Stimulated activated naive CD8-positive, alpha-beta T cell treated with anti-CD3 and anti-CD28 coated beads, Interleukin-15, Interleukin-2, amounts not matched to agents 100 ng/mL and 50 ng/mL, for 24 hours (primary cell): ENCODE results near the gene SH3BGRL2.
"Not testable (repeated sequence)": the region's sequence is repeated elsewhere in the genome, so short reads cannot be mapped to it uniquely, and the experiment has no call there.

ENCODE experiments used
- H3K27ac Mint-ChIP-seq: one replicate; pipeline ENCODE4 v1.8.0; 2021; ENCODE audit warnings: mild to moderate bottlenecking, mixed read lengths
- H3K27me3 Mint-ChIP-seq: one replicate; pipeline ENCODE4 v1.8.0; 2021; ENCODE audit warnings: mixed read lengths
- H3K36me3 Mint-ChIP-seq: one replicate; pipeline ENCODE4 v1.8.0; 2021; ENCODE audit warnings: low read depth, mixed read lengths
- H3K4me1 Mint-ChIP-seq: one replicate; pipeline ENCODE4 v1.8.0; 2021; ENCODE audit warnings: low read depth, mixed read lengths
- H3K4me3 Mint-ChIP-seq: one replicate; pipeline ENCODE4 v1.8.0; 2021; ENCODE audit warnings: mild to moderate bottlenecking, mixed read lengths
- H3K9me3 Mint-ChIP-seq: one replicate; pipeline ENCODE4 v1.8.0; 2021; ENCODE audit warnings: mixed read lengths

The SH3BGRL2 gene

GRCh38 chr6:79608334-79609224 lies 22.6 kb upstream of the SH3BGRL2 start:
- Mint-ChIP-seq H3K27ac (no peak overlapping the region), H3K4me1 (no peaks in the 10 kb centered on the region), H3K36me3 (no peaks in the 10 kb centered on the region), H3K9me3 (no peaks in the 10 kb centered on the region), H3K4me3 (no peak overlapping the region), H3K27me3 (no peaks in the 10 kb centered on the region)

- no peaks in the 10 kb centered on the region for H3K27me3 Mint-ChIP-seq
- H3K4me3 Mint-ChIP-seq: no peak overlapping the region
- H3K27ac Mint-ChIP-seq: no peak overlapping the region
- H3K36me3 Mint-ChIP-seq: no peaks in the 10 kb centered on the region
- H3K9me3 Mint-ChIP-seq: no peaks in the 10 kb centered on the region
- no peaks in the 10 kb centered on the region for H3K4me1 Mint-ChIP-seq
These were observed 21.9 kb upstream of the SH3BGRL2 start for GRCh38 chr6:79609225-79609595.

- no peak overlapping the region for H3K27ac Mint-ChIP-seq
- H3K27me3 Mint-ChIP-seq: no peaks in the 10 kb centered on the region
- no peaks in the 10 kb centered on the region for H3K4me1 Mint-ChIP-seq
- no peaks in the 10 kb centered on the region for H3K9me3 Mint-ChIP-seq
- H3K4me3 Mint-ChIP-seq: no peak overlapping the region
- no peaks in the 10 kb centered on the region for H3K36me3 Mint-ChIP-seq
These were observed 20.7 kb upstream of the SH3BGRL2 start for GRCh38 chr6:79610306-79611009.

- Mint-ChIP-seq H3K36me3 (no peaks in the 10 kb centered on the region), H3K9me3 (no peaks in the 10 kb centered on the region), H3K27me3 (no peaks in the 10 kb centered on the region), H3K4me1 (no peaks in the 10 kb centered on the region), H3K27ac (no peak overlapping the region), H3K4me3 (no peak overlapping the region)
These were observed 18.7 kb upstream of the SH3BGRL2 start for GRCh38 chr6:79612457-79612856.

GRCh38 chr6:79612918-79613317 lies 18.2 kb upstream of the SH3BGRL2 start:
- Mint-ChIP-seq H3K27me3 (no peaks in the 10 kb centered on the region), H3K9me3 (no peaks in the 10 kb centered on the region), H3K27ac (no peak overlapping the region), H3K4me3 (no peak overlapping the region), H3K36me3 (no peaks in the 10 kb centered on the region), H3K4me1 (no peaks in the 10 kb centered on the region)

GRCh38 chr6:79613912-79614311 lies 17.2 kb upstream of the SH3BGRL2 start:
- Mint-ChIP-seq H3K4me3 (no peak overlapping the region), H3K27me3 (peaks cover under 1% of the 10 kb centered on the region), H3K36me3 (no peaks in the 10 kb centered on the region), H3K27ac (no peak overlapping the region), H3K9me3 (no peaks in the 10 kb centered on the region), H3K4me1 (no peaks in the 10 kb centered on the region)

DNA sequence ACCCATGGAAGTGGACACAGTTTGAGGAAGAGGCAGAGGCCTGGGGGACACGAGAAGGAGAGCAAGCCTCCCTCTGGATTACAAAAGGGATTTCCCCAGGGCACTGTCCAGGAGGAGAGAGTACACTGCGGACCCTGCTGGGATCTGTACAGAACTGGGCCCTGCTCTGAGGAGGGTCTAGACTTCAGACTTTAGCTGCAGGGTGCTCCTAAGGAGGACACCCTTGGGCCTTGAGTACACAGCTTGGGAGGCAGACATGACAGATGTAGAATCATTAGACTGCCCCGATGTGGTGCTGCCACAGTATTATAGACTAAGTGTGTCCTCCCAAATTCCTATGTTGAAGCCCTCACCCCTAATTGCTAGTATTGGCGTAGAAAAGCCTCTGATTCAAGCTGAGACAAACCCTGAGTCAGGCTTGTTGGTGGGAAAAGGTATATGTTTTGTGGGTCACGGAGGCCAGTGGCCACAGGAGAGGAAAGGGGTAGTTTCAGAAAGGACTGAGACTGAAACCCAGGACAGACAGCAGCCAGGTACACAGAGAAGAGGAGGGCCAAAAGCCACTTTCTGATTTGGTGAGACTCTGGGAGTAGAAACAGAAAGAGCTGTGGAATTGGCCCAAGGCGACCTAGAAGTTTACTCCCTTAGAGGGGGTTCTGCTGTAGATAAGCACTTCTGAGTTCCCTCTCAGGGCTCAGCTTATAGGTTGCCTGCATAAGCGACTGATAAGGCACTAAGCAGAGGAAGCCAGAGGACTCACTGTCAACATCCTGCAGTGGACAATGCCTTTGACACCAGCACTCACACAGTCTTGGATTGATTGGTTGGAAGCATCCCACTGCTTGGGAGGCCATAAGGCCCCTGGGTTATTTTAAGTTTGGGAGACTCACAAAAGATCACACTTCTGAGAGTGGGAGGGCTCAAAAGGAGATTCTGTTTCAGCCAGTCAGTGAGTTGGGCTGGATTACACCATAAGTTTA lies 16.5 kb upstream of the SH3BGRL2 start:
- Mint-ChIP-seq H3K27ac (no peak overlapping the region), H3K36me3 (no peaks in the 10 kb centered on the region), H3K4me3 (no peak overlapping the region), H3K9me3 (no peaks in the 10 kb centered on the region), H3K4me1 (no peaks in the 10 kb centered on the region), H3K27me3 (peaks cover 5% of the 10 kb centered on the region)

GRCh38 chr6:79617518-79617941 lies 13.6 kb upstream of the SH3BGRL2 start:
- Mint-ChIP-seq H3K4me3 (no peak overlapping the region), H3K9me3 (no peaks in the 10 kb centered on the region), H3K36me3 (no peaks in the 10 kb centered on the region), H3K4me1 (no peaks in the 10 kb centered on the region), H3K27me3 (peaks cover 9% of the 10 kb centered on the region), H3K27ac (no peak overlapping the region)

DNA sequence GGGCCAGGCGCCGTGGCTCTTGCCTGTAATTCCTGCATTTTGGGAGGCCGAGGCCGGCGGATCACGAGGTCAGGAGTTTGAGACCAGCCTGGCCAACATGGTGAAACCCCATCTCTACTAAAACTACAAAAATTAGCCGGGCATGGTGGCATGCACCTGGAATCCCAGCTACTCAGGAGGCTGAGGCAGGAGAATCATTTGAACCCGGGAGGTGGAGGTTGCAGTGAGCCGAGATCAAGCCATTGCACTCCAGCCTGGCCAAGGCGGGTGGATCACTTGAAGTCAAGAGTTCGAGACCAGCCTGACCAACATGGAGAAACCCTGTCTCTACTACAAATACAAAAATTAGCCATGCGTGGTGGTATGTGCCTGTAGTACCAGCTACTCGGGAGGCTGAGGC lies 12.7 kb upstream of the SH3BGRL2 start:
- H3K27ac Mint-ChIP-seq, H3K9me3 Mint-ChIP-seq, H3K4me3 Mint-ChIP-seq, H3K4me1 Mint-ChIP-seq, H3K27me3 Mint-ChIP-seq, H3K36me3 Mint-ChIP-seq: not testable (repeated sequence)

DNA sequence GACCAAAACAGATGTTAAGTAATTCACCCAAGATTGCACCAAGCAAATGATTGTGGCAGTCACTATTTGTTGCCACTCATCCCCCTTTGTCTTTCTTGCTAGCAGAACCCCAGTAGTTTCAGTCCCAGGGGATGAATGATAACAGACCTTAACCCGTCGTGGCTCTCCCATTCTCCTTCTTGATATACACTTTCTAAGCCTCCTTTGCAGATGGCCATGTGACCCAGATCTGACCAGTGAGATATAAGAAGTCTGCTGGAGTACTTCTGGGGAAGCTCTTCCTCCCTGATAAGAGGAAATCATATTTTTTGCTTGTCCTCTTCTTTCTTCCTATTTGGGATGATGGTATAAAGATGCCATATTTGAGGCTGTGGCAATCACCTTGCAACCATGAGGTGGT lies 9.6 kb upstream of the SH3BGRL2 start:
- no peak overlapping the region for H3K27ac Mint-ChIP-seq
- no peaks in the 10 kb centered on the region for H3K36me3 Mint-ChIP-seq
- no peak overlapping the region for H3K4me3 Mint-ChIP-seq
- no peaks in the 10 kb centered on the region for H3K9me3 Mint-ChIP-seq
- no peaks in the 10 kb centered on the region for H3K4me1 Mint-ChIP-seq
- peaks cover 9% of the 10 kb centered on the region for H3K27me3 Mint-ChIP-seq

- H3K4me1 Mint-ChIP-seq: no peaks in the 10 kb centered on the region
- H3K9me3 Mint-ChIP-seq: no peaks in the 10 kb centered on the region
- H3K27me3 Mint-ChIP-seq: peaks cover 9% of the 10 kb centered on the region
- H3K27ac Mint-ChIP-seq: no peak overlapping the region
- H3K4me3 Mint-ChIP-seq: no peak overlapping the region
- H3K36me3 Mint-ChIP-seq: no peaks in the 10 kb centered on the region
These were observed 8.8 kb upstream of the SH3BGRL2 start for GRCh38 chr6:79622364-79622763.

DNA sequence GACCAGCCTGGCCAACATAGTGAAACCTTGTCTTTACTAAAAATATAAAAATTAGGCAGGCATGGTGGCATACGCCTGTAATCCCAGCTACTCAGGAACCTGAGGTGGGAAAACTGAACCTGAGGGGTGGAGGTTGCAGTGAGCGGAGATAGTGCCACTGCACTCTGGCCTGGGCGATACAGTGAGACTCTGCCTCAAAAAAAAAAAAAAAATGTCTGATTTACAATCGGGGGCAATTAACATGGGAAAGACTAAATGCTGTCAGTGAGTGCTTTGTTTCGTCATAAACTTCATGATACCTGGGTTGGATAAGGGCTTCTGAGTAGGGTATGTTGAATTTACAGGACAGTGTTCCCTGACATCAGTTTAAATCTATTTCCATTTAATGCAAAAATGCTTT lies 8.0 kb upstream of the SH3BGRL2 start:
- Mint-ChIP-seq H3K4me3 (no peak overlapping the region), H3K36me3 (no peaks in the 10 kb centered on the region), H3K4me1 (no peaks in the 10 kb centered on the region), H3K27ac (no peak overlapping the region), H3K27me3 (peaks cover 9% of the 10 kb centered on the region), H3K9me3 (no peaks in the 10 kb centered on the region)

GRCh38 chr6:79625746-79626145 lies 5.4 kb upstream of the SH3BGRL2 start:
- H3K27me3 Mint-ChIP-seq: peaks cover 20% of the 10 kb centered on the region
- no peaks in the 10 kb centered on the region for H3K9me3 Mint-ChIP-seq
- peaks cover under 1% of the 10 kb centered on the region for H3K4me1 Mint-ChIP-seq
- no peaks in the 10 kb centered on the region for H3K36me3 Mint-ChIP-seq
- H3K27ac Mint-ChIP-seq: no peak overlapping the region
- H3K4me3 Mint-ChIP-seq: no peak overlapping the region

DNA sequence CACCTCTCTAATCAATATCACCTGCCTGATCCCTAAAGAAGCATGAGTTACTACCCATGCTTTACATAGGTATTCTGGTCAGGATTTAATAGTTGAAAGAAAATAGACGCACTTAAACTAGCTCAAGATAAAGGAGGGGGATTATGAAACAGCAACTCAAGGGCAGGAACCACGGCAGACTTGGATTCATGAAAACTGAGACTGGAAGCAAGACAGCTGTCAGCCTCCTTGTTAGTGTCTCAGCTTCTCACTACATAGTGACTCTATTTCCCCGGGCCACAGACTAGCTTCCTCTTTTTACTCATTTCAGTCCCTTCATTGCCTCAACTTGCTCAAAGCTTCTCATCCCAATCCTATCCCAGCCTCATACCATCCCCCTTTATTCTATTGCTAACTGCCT lies 4.3 kb upstream of the SH3BGRL2 start:
- H3K36me3 Mint-ChIP-seq: no peaks in the 10 kb centered on the region
- no peak overlapping the region for H3K27ac Mint-ChIP-seq
- H3K4me1 Mint-ChIP-seq: peaks cover 7% of the 10 kb centered on the region
- H3K27me3 Mint-ChIP-seq: peaks cover 26% of the 10 kb centered on the region
- H3K9me3 Mint-ChIP-seq: no peaks in the 10 kb centered on the region
- H3K4me3 Mint-ChIP-seq: no peak overlapping the region

- H3K4me3 Mint-ChIP-seq: no peak overlapping the region
These were observed 3.7 kb upstream of the SH3BGRL2 start for GRCh38 chr6:79627422-79627821.

More at GRCh38 chr6:79627422-79627821, 3.7 kb upstream of the SH3BGRL2 start:
- Mint-ChIP-seq H3K9me3 (no peaks in the 10 kb centered on the region), H3K27me3 (peaks cover 33% of the 10 kb centered on the region), H3K4me1 (peaks cover 9% of the 10 kb centered on the region), H3K36me3 (no peaks in the 10 kb centered on the region), H3K27ac (no peak overlapping the region)
